Measurements from ENCODE around the gene PSAT1. TPM values are rescaled to one million over a fixed set of nuclear protein-coding genes. Genes with fewer than 3 reads are reported as not detected.
"Not testable (repeated sequence)": the region's sequence is repeated elsewhere in the genome, so short reads cannot be mapped to it uniquely, and the experiment has no call there.

The PSAT1 gene
- total RNA-seq, 2 experiments from 2014 or later = 125 to 268 TPM

GRCh38 chr9:78280982-78281668 is 15.8 kb upstream of the PSAT1 start:
- no peaks in the 10 kb centered on the region for H3K9me3 ChIP-seq (ENCODE audit: low read length)
- H4K20me1 ChIP-seq (ENCODE audit: insufficient read depth, low read length) = no peaks in the 10 kb centered on the region
- BruUV-seq (replicated peaks) = no TSS peak
- no peaks in the 10 kb centered on the region for H3K9me2 ChIP-seq (ENCODE audit: insufficient read depth, low read length)
- CTCF ChIA-PET (ENCODE audit: unreplicated experiment) = no interaction called here
- no peaks in the 10 kb centered on the region for H3K4me1 ChIP-seq (ENCODE audit: insufficient read depth, low read length, poor library complexity, severe bottlenecking)
- no peak overlapping the region for H3K27ac ChIP-seq (ENCODE audit: low read depth, low read length, poor library complexity, severe bottlenecking)
- no peaks in the 10 kb centered on the region for H3K79me2 ChIP-seq (ENCODE audit: insufficient read depth, low read depth, low read length)
- H3K36me3 ChIP-seq (ENCODE audit: insufficient read depth, low read length) = no peaks in the 10 kb centered on the region
- H2AFZ ChIP-seq (ENCODE audit: low read length) = no peak overlapping the region
- H3K4me2 ChIP-seq (ENCODE audit: low read length) = no peak overlapping the region
- POLR2A ChIA-PET = interaction anchor here (0.7 kb wide), 1 partner anchor 11 kb away, joined by 3 read pairs; no protein-coding TSS in a partner anchor
- no peak for TF ChIP-seq EZH2phosphoT487 (IDR thresholded peaks at IDR 0.05; ENCODE audit: borderline replicate concordance, low read depth, low read length)
- TF ChIP-seq, protein P1, sequence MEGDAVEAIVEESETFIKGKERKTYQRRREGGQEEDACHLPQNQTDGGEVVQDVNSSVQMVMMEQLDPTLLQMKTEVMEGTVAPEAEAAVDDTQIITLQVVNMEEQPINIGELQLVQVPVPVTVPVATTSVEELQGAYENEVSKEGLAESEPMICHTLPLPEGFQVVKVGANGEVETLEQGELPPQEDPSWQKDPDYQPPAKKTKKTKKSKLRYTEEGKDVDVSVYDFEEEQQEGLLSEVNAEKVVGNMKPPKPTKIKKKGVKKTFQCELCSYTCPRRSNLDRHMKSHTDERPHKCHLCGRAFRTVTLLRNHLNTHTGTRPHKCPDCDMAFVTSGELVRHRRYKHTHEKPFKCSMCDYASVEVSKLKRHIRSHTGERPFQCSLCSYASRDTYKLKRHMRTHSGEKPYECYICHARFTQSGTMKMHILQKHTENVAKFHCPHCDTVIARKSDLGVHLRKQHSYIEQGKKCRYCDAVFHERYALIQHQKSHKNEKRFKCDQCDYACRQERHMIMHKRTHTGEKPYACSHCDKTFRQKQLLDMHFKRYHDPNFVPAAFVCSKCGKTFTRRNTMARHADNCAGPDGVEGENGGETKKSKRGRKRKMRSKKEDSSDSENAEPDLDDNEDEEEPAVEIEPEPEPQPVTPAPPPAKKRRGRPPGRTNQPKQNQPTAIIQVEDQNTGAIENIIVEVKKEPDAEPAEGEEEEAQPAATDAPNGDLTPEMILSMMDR (conservative IDR thresholded peaks at IDR 0.05; ENCODE audit: low read length) = no peak
- intact Hi-C loops (cut with micrococcal nuclease; ENCODE audit: unreplicated experiment) = no loop called here
- DNase-seq (ENCODE audit: low spot score) = no peak
- no peak overlapping the region for H3K4me3 ChIP-seq (ENCODE audit: low read depth, low read length, poor library complexity, severe bottlenecking)

- H3K36me3 ChIP-seq (ENCODE audit: insufficient read depth, low read length); H3K4me2 ChIP-seq (ENCODE audit: low read length); H3K9me3 ChIP-seq (ENCODE audit: low read length); H2AFZ ChIP-seq (ENCODE audit: low read length); H4K20me1 ChIP-seq (ENCODE audit: insufficient read depth, low read length); intact Hi-C loops (cut with micrococcal nuclease; ENCODE audit: unreplicated experiment); H3K9me2 ChIP-seq (ENCODE audit: insufficient read depth, low read length); BruUV-seq (replicated peaks); H3K79me2 ChIP-seq (ENCODE audit: insufficient read depth, low read depth, low read length); H3K4me1 ChIP-seq (ENCODE audit: insufficient read depth, low read length, poor library complexity, severe bottlenecking); H3K4me3 ChIP-seq (ENCODE audit: low read depth, low read length, poor library complexity, severe bottlenecking); DNase-seq (ENCODE audit: low spot score); H3K27ac ChIP-seq (ENCODE audit: low read depth, low read length, poor library complexity, severe bottlenecking): not testable (repeated sequence)
- CTCF ChIA-PET (ENCODE audit: unreplicated experiment) = interaction anchor here (1.2 kb wide), 1 partner anchor 10 kb away, joined by 4 read pairs; no protein-coding TSS in a partner anchor
- POLR2A ChIA-PET = interaction anchor here (0.5 to 1.7 kb wide), 6 partner anchors 13 to 1047 kb away, joined by 3 to 7 read pairs (median 3); partner anchors contain the start of gene PSAT1
Measured at GRCh38 chr9:78284181-78284580, 12.7 kb upstream of the PSAT1 start.

DNA sequence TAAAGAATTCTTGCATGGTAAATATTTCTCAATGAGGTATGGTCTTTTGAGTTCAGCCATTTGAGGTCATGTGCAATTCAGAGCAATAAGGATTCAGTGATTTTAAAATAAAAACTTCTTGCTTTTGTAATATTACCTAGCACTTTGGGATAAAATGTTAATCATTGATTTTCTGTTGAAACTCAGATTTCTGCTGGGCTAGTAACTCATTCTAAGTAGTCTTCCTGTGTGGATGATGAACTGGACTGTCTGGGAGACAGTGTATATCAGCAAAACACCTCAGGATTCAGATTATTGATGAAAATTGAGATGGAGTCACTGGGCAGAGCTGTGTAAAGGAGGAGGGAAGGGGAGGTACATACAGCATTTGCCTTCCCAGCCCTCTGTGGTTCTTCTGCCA is 10.8 kb upstream of the PSAT1 start:
- TF ChIP-seq EZH2phosphoT487 (IDR thresholded peaks at IDR 0.05; ENCODE audit: borderline replicate concordance, low read depth, low read length) = no peak
- TF ChIP-seq, protein P1 (conservative IDR thresholded peaks at IDR 0.05; ENCODE audit: low read length) = no peak
- intact Hi-C loops (cut with micrococcal nuclease; ENCODE audit: unreplicated experiment) = no loop called here
- no peaks in the 10 kb centered on the region for H3K9me2 ChIP-seq (ENCODE audit: insufficient read depth, low read length)
- no peak for DNase-seq (ENCODE audit: low spot score)
- ChIA-PET CTCF (ENCODE audit: unreplicated experiment) (no interaction called here), POLR2A (interaction anchor here (0.9 kb wide), 1 partner anchor 8 kb away, joined by 4 read pairs; no protein-coding TSS in a partner anchor)
- no peak overlapping the region for H3K4me3 ChIP-seq (ENCODE audit: low read depth, low read length, poor library complexity, severe bottlenecking)
- H4K20me1 ChIP-seq (ENCODE audit: insufficient read depth, low read length) = no peaks in the 10 kb centered on the region
- H3K79me2 ChIP-seq (ENCODE audit: insufficient read depth, low read depth, low read length) = no peaks in the 10 kb centered on the region
- H3K4me2 ChIP-seq (ENCODE audit: low read length) = no peak overlapping the region
- BruUV-seq (replicated peaks) = no TSS peak
- no peaks in the 10 kb centered on the region for H3K4me1 ChIP-seq (ENCODE audit: insufficient read depth, low read length, poor library complexity, severe bottlenecking)
- H2AFZ ChIP-seq (ENCODE audit: low read length) = no peak overlapping the region
- no peaks in the 10 kb centered on the region for H3K36me3 ChIP-seq (ENCODE audit: insufficient read depth, low read length)
- no peak overlapping the region for H3K27ac ChIP-seq (ENCODE audit: low read depth, low read length, poor library complexity, severe bottlenecking)
- no peaks in the 10 kb centered on the region for H3K9me3 ChIP-seq (ENCODE audit: low read length)
